Right lobe of liver (tissue), 4 donors: ENCODE results near the gene CYTH3.

Experiments
- POLR2A ChIP-seq: fragments of 450-650 bp; IDR thresholded peaks from one replicate; pipeline ENCODE4 v1.6.1; 2017; ENCODE audit warnings: antibody characterized with exemption, mild to moderate bottlenecking
- TF ChIP-seq, protein P1 (sequence below), 4 donors: fragments of 200-600 bp in 3 of 4; fragments of 450-650 bp in 1 of 4; IDR thresholded peaks; one replicate each; pipeline versions ENCODE4 v1.5.1 to v1.8.0; 2016 to 2022; ENCODE audit warnings: antibody characterized with exemption in 4 of 4, mild to moderate bottlenecking in 2 of 4
- donor health status: DM: no; HTN: no; CAD: no.
- donor health status: DM: no; HTN: no; CAD: no.
- donor health status: DM: no; HTN: yes; CAD: no.

DNA sequence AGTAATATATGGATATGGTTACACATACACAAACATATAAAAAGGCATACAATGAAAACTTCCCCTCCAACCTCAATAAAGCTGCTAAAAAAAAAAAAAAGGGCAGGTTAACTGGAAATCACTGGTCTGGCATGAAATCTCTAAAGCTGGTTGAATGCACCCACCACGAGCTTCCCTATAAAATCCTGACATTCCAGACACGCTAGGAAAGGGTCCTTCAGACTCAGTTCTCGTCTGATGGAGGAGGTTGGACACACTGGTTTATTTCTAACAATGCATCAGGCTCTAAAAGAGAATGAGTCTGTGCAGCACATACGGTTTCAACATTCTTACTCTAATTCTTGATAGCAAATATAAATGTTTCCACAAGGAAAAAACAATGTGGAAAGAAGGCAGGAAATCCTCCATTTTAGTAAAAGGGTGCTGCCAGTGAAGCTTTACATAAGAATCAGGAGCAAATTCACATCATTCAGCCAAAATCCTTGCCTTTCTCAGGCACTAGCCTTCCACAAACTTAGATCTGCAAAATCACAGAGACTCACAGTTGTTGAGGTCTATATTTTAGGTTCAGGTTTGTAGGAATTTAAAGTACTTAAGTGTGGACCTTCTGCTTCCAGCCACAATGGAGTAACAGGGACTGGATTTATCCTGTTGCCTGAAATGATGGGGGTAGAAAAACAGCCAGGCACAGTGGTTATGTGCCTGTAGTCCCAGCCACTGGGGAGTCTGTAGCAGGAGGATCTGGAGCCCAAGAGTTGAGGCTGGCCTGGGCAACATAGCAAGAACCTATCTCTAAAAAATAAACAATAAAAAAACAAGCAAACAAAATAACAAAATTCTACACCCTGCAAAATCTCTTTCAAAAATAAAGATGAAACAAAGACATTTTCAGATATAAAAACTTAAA, 73.5 kb downstream of the CYTH3 start:
- TF ChIP-seq, protein P1, sequence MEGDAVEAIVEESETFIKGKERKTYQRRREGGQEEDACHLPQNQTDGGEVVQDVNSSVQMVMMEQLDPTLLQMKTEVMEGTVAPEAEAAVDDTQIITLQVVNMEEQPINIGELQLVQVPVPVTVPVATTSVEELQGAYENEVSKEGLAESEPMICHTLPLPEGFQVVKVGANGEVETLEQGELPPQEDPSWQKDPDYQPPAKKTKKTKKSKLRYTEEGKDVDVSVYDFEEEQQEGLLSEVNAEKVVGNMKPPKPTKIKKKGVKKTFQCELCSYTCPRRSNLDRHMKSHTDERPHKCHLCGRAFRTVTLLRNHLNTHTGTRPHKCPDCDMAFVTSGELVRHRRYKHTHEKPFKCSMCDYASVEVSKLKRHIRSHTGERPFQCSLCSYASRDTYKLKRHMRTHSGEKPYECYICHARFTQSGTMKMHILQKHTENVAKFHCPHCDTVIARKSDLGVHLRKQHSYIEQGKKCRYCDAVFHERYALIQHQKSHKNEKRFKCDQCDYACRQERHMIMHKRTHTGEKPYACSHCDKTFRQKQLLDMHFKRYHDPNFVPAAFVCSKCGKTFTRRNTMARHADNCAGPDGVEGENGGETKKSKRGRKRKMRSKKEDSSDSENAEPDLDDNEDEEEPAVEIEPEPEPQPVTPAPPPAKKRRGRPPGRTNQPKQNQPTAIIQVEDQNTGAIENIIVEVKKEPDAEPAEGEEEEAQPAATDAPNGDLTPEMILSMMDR (IDR thresholded peaks at IDR 0.05), result no peak
- no peak for TF ChIP-seq POLR2A
